Osteoblast (primary cell): ENCODE data around the gene ELAVL2. TPM values are rescaled to one million over a fixed set of nuclear protein-coding genes. Genes with fewer than 3 reads are reported as not detected.

Experiments
- DNase-seq: peaks from one replicate; pipeline ENCODE4 v3.0.0; 2011; ENCODE audit warnings: low spot score, mixed read lengths; ENCODE audit not compliant: insufficient read length; ENCODE audit errors: missing footprints
- H2AFZ ChIP-seq: 2 replicates; pipeline ENCODE4 v1.6.0; 2011; ENCODE audit warnings: mild to moderate bottlenecking, low read length
- H3K27ac ChIP-seq: 2 replicates; pipeline ENCODE4 v1.5.1; 2011; ENCODE audit warnings: mild to moderate bottlenecking, low read depth, low read length, moderate library complexity
- H3K27me3 ChIP-seq: 2 replicates; pipeline ENCODE4 v1.6.0; 2012; ENCODE audit warnings: mild to moderate bottlenecking, control low read depth, inconsistent platforms, low read length, moderate library complexity; ENCODE audit not compliant: insufficient read depth
- H3K36me3 ChIP-seq: 2 replicates; pipeline ENCODE4 v1.5.1; 2011; ENCODE audit warnings: mild to moderate bottlenecking, low read length, control low read depth, moderate library complexity; ENCODE audit not compliant: insufficient read depth
- H3K4me1 ChIP-seq: 2 replicates; pipeline ENCODE4 v1.5.1; 2011; ENCODE audit warnings: mild to moderate bottlenecking, low read length, control low read depth, moderate library complexity; ENCODE audit not compliant: insufficient read depth
- H3K4me2 ChIP-seq: 2 replicates; pipeline ENCODE4 v1.6.0; 2011; ENCODE audit warnings: mild to moderate bottlenecking, low read length; ENCODE audit not compliant: insufficient read depth
- H3K4me3 ChIP-seq: fragments of 200-600 bp; sonication (generic); 3 replicates; pipeline ENCODE4 v1.5.1; 2012; ENCODE audit warnings: mild to moderate bottlenecking, low read length, inconsistent platforms; ENCODE audit not compliant: insufficient read depth
- H3K79me2 ChIP-seq: 2 replicates; pipeline ENCODE4 v1.6.0; 2012; ENCODE audit warnings: mild to moderate bottlenecking, low read length, control low read depth, inconsistent platforms; ENCODE audit not compliant: insufficient read depth
- H3K9me3 ChIP-seq: 2 replicates; pipeline ENCODE4 v1.5.1; 2011; ENCODE audit warnings: low read depth, low read length, control low read depth
- H4K20me1 ChIP-seq: 2 replicates; pipeline ENCODE4 v1.6.0; 2012; ENCODE audit warnings: mild to moderate bottlenecking, low read length, control low read depth; ENCODE audit not compliant: insufficient read depth
- CTCF ChIP-seq: IDR thresholded peaks from 2 replicates; pipeline ENCODE4 v1.5.1; 2011; ENCODE audit warnings: mild to moderate bottlenecking, low read depth, low read length, moderate library complexity; ENCODE audit errors: extremely low read depth
- total RNA-seq: library from RNA; depleted of rRNA; stranded (reverse); fragments of >200 nt; gene quantifications from 2 replicates; pipeline ENCODE4 v1.2.3, GENCODE V29; 2012

The ELAVL2 gene
- total RNA-seq, 1 donor: 0.36 TPM

DNA sequence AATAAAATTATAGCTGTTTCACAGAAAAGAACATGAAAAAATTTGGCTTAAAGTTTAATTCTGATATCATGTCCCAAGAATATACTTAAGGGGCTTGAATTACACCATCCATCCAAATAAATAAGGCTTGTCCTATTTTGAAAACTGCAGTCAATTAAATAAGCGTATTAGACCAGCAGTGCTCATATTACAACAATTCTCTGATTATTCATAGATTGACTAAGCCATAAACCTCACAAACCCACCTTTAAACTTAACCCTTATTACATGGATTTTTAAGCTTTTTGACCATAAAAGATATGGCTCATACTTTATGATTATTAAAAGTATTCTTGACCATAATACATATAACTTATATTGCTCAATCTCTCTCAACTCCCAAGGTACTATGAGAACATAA lies 127.9 kb downstream of the ELAVL2 start:
- Histone ChIP-seq H2AFZ (no peak overlapping the region), H3K9me3 (no peaks in the 10 kb centered on the region), H3K27ac (no peak overlapping the region), H4K20me1 (no peaks in the 10 kb centered on the region), H3K79me2 (no peaks in the 10 kb centered on the region), H3K4me2 (no peak overlapping the region), H3K36me3 (no peaks in the 10 kb centered on the region), H3K4me1 (no peaks in the 10 kb centered on the region), H3K27me3 (no peaks in the 10 kb centered on the region), H3K4me3 (no peak overlapping the region)
- no peak for DNase-seq
- no peak for TF ChIP-seq CTCF

GRCh38 chr9:23695572-23695971 lies 130.5 kb downstream of the ELAVL2 start:
- no peak for TF ChIP-seq CTCF
- Histone ChIP-seq H3K4me2 (no peak overlapping the region), H3K27ac (no peak overlapping the region), H3K36me3 (no peaks in the 10 kb centered on the region), H4K20me1 (no peaks in the 10 kb centered on the region), H3K9me3 (no peaks in the 10 kb centered on the region), H3K79me2 (no peaks in the 10 kb centered on the region), H3K4me1 (no peaks in the 10 kb centered on the region), H2AFZ (no peak overlapping the region), H3K4me3 (no peak overlapping the region), H3K27me3 (no peaks in the 10 kb centered on the region)
- no peak for DNase-seq

GRCh38 chr9:23693374-23693773 lies 132.7 kb downstream of the ELAVL2 start:
- Histone ChIP-seq H4K20me1 (no peaks in the 10 kb centered on the region), H3K27ac (no peak overlapping the region), H2AFZ (no peak overlapping the region), H3K36me3 (no peaks in the 10 kb centered on the region), H3K4me2 (no peak overlapping the region), H3K4me1 (no peaks in the 10 kb centered on the region), H3K4me3 (no peak overlapping the region), H3K27me3 (no peaks in the 10 kb centered on the region), H3K79me2 (no peaks in the 10 kb centered on the region), H3K9me3 (no peaks in the 10 kb centered on the region)
- TF ChIP-seq CTCF: no peak
- no peak for DNase-seq

- no peaks in the 10 kb centered on the region for H3K36me3 ChIP-seq
- no peak for TF ChIP-seq CTCF
- H3K4me2 ChIP-seq: no peak overlapping the region
- no peak overlapping the region for H3K4me3 ChIP-seq
- peaks cover 2% of the 10 kb centered on the region for H3K9me3 ChIP-seq
- H3K79me2 ChIP-seq: no peaks in the 10 kb centered on the region
- no peak overlapping the region for H3K27ac ChIP-seq
- H2AFZ ChIP-seq: no peak overlapping the region
- no peaks in the 10 kb centered on the region for H3K4me1 ChIP-seq
- no peaks in the 10 kb centered on the region for H3K27me3 ChIP-seq
- no peak for DNase-seq
- H4K20me1 ChIP-seq: no peaks in the 10 kb centered on the region
Observed at GRCh38 chr9:23686896-23687295, 139.1 kb downstream of the ELAVL2 start.
